IgD-negative memory B cell (primary cell): Measurements from ENCODE around the gene TDRD5. TPM values are rescaled to one million over a fixed set of nuclear protein-coding genes. Genes with fewer than 3 reads are reported as not detected.
A peak's percentile ranks its signal among the peaks of the same experiment; 100 is the strongest.

Source experiments
- H3K27ac Mint-ChIP-seq, 3 donors: one replicate each; pipeline ENCODE4 v1.8.0; 2020 to 2022; ENCODE audit warnings: mild to moderate bottlenecking in 3 of 3, mixed read lengths in 3 of 3, moderate library complexity in 1 of 3
- H3K27me3 Mint-ChIP-seq: one replicate; pipeline ENCODE4 v1.8.0; 2021; ENCODE audit warnings: mixed read lengths
- H3K36me3 Mint-ChIP-seq: one replicate; pipeline ENCODE4 v1.8.0; 2020; ENCODE audit warnings: mild to moderate bottlenecking, mixed read lengths
- H3K4me1 Mint-ChIP-seq, 3 donors: one replicate each; pipeline ENCODE4 v1.8.0; 2020 to 2022; ENCODE audit warnings: mixed read lengths in 3 of 3, mild to moderate bottlenecking in 1 of 3
- H3K4me3 Mint-ChIP-seq, 4 donors: one replicate each; pipeline ENCODE4 v1.8.0; 2020 to 2022; ENCODE audit warnings: mild to moderate bottlenecking in 4 of 4, mixed read lengths in 4 of 4, moderate library complexity in 3 of 4
- H3K9me3 Mint-ChIP-seq, 3 donors: one replicate each; pipeline ENCODE4 v1.8.0; 2020 to 2021; ENCODE audit warnings: mixed read lengths in 3 of 3, mild to moderate bottlenecking in 1 of 3
- polyA plus RNA-seq: library from polyadenylated mRNA; unstranded; fragments of 300-500 nt; fragmentation: Illumina TruSeq; gene quantifications from one replicate; pipeline ENCODE4 v1.2.3, GENCODE V29; 2021

TDRD5 gene
- polyA plus RNA-seq, 1 donor from 2014 or later: not detected

DNA sequence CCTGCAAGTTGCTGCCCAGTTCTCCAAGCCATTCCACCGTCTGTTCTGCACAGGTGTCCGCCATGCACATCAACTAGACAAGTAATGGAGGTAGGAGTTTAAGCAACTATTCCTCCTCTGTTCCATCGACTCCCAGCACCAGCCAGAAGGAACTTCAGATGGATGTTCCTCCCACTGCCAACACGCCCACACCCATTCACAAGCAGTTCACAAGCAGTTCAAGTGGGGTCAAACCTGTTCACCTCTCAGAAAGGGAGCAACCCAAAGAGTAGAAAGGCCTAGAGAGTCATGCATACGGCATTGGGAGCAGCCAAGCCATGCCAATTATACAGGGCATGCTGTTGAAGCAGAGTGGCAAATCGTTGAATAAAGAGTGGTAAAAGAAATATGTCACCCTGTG, 4.3 kb upstream of the TDRD5 start:
- H3K4me3 Mint-ChIP-seq: no peak overlapping the region
- H3K27ac Mint-ChIP-seq: no peak overlapping the region
- H3K9me3 Mint-ChIP-seq: peaks cover 0 to 3% (median 0%) of the 10 kb centered on the region in 3 donors
- H3K4me1 Mint-ChIP-seq: peaks cover 0 to 2% (median 2%) of the 10 kb centered on the region in 3 donors
- H3K36me3 Mint-ChIP-seq: no peaks in the 10 kb centered on the region
- H3K27me3 Mint-ChIP-seq: peaks cover 43% of the 10 kb centered on the region

DNA sequence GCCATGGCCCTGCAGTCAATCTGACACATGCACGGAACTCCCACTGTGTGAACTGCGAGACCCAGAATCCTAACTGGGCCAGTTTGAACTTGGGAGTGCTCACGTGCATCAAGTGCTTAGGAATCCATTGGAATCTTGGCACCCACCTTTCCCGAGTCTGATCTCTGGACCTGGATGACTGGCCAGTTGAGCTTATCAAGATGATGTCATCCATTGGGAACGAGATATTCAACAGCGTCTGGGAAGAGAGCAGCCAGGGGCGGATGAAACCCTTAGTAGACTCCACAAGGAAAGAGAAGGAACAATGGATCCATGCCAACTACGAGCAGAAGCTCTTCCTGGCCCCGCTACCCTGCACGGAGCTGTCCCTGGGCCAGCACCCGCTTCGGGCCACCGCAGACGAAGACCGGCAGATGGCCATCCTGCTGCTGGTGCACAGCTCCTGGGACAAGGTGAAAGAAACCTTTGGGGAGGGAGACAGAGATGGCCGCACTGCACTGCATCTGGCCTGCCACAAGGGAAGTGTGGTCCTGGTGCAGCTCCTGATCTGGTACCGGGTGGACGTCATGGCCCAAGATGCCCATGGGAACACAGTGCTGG, 3.1 kb upstream of the TDRD5 start:
- Mint-ChIP-seq H3K9me3 (peaks cover 0 to 3% (median 0%) of the 10 kb centered on the region in 3 donors), H3K4me1 (peaks cover 0 to 2% (median 2%) of the 10 kb centered on the region in 3 donors), H3K27ac (no peak overlapping the region), H3K36me3 (no peaks in the 10 kb centered on the region), H3K4me3 (peak overlapping the region in 1 of 4 donors; percentile 22), H3K27me3 (peaks cover 47% of the 10 kb centered on the region)

DNA sequence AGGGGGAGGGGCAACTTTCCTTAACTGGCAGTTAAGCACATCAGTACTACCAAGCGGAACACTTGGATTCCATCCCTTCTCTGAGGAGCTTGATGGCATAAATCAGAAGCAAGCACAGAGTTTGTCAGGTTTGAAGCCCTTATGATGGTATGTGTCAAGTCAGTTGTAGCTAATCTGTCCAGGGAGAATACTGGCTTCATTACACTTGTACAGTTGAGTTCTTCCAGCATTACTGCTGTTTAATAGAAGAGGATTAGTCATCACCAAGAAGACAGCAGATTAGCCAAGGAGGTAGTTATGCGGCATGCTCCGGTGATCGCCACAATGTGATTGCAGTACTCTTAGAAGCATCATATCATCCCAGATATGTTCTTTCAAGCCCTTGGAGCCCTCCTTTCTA, 2.1 kb upstream of the TDRD5 start:
- Mint-ChIP-seq H3K9me3 (peaks cover 0 to 3% (median 0%) of the 10 kb centered on the region in 3 donors), H3K27me3 (peaks cover 38% of the 10 kb centered on the region), H3K4me3 (no peak overlapping the region), H3K36me3 (no peaks in the 10 kb centered on the region), H3K27ac (no peak overlapping the region), H3K4me1 (peaks cover 0 to 2% (median 2%) of the 10 kb centered on the region in 3 donors)

DNA sequence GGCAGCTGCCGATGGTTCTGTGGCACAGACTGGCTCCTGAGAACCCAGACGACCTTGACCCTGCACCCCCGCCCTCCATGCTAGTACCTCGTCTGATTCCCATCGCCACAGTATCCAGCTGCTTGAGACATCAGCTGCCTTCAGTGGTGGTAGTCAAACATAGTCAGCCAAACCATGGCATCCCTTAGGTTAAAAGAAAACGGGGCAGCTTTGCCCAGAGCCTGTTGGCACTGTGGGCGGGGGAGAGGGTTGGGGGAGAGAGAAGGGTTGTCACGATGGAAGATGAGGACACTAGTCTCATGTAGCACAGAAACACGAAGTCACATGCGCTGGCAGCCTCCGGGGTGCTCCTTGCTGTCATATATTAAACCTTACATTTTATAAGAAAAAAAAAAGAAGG, 961 bp upstream of the TDRD5 start:
- Mint-ChIP-seq H3K27me3 (peaks cover 36% of the 10 kb centered on the region), H3K9me3 (peaks cover 0 to 3% (median 0%) of the 10 kb centered on the region in 3 donors), H3K36me3 (no peaks in the 10 kb centered on the region), H3K4me1 (peaks cover 0 to 2% (median 2%) of the 10 kb centered on the region in 3 donors), H3K4me3 (no peak overlapping the region), H3K27ac (no peak overlapping the region)

DNA sequence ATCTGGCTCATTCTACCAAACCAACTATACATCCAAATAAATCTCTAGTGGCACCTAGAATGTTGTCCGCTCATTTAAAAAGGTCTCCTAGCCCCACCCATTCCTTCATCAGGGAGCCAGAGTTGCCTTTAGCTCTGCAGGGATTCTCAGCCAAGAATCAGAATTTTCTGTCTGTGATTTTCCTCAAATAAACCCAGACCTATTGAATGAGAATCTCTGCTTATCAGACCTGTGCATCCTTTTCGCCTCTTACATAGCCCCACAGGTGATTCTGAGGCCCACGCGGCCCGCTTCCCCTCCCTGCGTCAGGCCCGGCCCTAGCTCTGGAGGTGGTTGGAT, 410 bp upstream of the TDRD5 start:
- Mint-ChIP-seq H3K9me3 (peaks cover 0 to 3% (median 0%) of the 10 kb centered on the region in 3 donors), H3K36me3 (no peaks in the 10 kb centered on the region), H3K4me3 (no peak overlapping the region), H3K4me1 (peaks cover 0 to 2% (median 0%) of the 10 kb centered on the region in 3 donors), H3K27me3 (peaks cover 34% of the 10 kb centered on the region), H3K27ac (no peak overlapping the region)

DNA sequence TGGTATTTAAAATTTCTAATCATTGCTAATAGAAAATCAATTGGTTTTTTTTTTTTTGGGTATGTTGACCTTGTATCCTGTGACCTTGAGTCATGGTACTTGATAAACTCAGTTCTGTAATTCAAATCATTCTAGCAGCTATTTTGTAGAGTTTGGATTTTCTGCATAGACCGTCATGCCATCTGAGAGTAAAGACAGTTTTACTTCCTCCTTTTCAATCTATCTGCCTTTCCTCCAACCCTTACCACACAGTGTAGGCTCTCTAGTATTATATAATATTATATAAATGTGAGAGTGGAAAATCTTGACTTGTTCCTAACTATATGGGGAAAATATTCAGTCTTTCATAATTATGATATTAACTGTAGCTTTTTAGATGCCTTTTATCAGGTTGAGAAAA, 7.0 kb downstream of the TDRD5 start:
- peaks cover 3% of the 10 kb centered on the region for H3K27me3 Mint-ChIP-seq
- peaks cover 4 to 12% (median 6%) of the 10 kb centered on the region in 3 donors for H3K9me3 Mint-ChIP-seq
- peaks cover 0 to 4% (median 2%) of the 10 kb centered on the region in 3 donors for H3K4me1 Mint-ChIP-seq
- H3K27ac Mint-ChIP-seq: no peak overlapping the region
- H3K36me3 Mint-ChIP-seq: no peaks in the 10 kb centered on the region
- no peak overlapping the region for H3K4me3 Mint-ChIP-seq

DNA sequence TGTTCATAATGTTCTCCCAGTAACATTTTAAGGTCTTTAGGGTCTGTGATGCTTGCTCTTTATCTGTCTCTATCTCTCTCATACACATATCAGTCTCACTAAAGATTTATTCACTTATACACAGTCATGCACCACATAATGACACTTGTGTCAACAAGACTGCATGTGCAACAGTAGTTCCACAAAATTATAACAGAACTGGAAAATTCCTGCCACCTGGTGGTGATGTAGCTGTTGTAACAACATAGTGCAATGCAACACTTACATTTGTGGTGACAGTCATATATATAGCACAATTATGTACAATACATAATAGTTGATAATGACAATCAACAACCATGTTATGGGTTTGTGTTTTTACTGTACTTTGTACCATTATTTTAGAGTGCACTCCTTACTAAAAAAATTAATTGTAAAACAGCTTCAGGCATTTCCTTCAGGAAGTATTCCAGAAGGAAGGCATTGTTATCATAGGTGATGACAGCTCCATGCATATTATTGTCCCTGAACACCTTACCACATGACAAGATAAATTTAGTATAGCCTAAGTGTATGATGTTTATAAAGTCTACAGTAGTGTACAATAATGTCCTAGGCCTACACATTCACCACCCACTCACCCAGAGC, 8.1 kb downstream of the TDRD5 start:
- Mint-ChIP-seq H3K9me3 (peaks cover 4 to 14% (median 12%) of the 10 kb centered on the region in 3 donors), H3K4me3 (no peak overlapping the region), H3K27me3 (peaks cover 3% of the 10 kb centered on the region), H3K27ac (no peak overlapping the region), H3K36me3 (no peaks in the 10 kb centered on the region), H3K4me1 (peaks cover 0 to 4% (median 2%) of the 10 kb centered on the region in 3 donors)

DNA sequence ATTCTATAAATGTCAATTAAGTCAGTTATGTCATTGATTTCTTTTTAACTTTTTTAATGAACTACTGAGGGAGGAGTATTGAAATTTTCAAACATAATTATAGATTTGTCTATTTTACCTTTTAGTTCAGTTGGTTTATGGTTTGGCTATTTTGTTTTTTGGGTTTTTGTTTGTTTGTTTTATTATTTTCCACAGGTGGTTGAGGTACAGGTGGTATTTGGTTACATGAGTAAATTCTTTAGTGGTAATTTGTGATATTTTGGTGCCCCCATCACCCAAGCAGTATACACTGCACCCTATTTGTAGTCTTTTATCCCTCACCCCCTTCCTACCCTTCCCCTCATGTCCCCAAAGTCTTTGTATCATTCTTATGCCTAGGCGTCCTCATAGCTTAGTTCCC, 9.5 kb downstream of the TDRD5 start:
- Mint-ChIP-seq H3K27me3 (no peaks in the 10 kb centered on the region), H3K27ac (no peak overlapping the region), H3K36me3 (no peaks in the 10 kb centered on the region), H3K4me3 (no peak overlapping the region), H3K4me1 (peaks cover 0 to 4% (median 2%) of the 10 kb centered on the region in 3 donors), H3K9me3 (peaks cover 4 to 14% (median 12%) of the 10 kb centered on the region in 3 donors)

DNA sequence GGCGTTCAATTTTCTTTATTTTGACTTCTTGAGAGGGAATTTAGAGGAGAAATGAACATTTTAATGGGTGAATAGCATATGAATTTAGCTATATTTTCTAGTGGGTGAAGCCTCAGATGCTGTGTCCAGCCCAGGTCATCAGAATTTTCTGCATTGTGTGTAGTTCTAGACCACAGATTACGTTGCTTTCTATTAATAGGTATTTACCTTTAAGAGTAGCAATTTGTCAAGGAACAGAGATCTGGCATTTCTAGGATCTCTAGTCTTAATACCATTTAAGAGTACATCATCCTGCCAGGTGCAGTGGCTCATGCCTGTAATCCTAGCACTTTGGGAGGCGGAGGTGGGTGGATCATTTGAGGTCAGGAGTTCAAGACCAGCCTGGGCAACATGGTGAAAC, 20.7 kb downstream of the TDRD5 start:
- Mint-ChIP-seq H3K27me3 (peaks cover 20% of the 10 kb centered on the region), H3K36me3 (no peaks in the 10 kb centered on the region), H3K4me1 (no peaks in the 10 kb centered on the region), H3K9me3 (no peaks in the 10 kb centered on the region), H3K27ac (no peak overlapping the region), H3K4me3 (no peak overlapping the region)

DNA sequence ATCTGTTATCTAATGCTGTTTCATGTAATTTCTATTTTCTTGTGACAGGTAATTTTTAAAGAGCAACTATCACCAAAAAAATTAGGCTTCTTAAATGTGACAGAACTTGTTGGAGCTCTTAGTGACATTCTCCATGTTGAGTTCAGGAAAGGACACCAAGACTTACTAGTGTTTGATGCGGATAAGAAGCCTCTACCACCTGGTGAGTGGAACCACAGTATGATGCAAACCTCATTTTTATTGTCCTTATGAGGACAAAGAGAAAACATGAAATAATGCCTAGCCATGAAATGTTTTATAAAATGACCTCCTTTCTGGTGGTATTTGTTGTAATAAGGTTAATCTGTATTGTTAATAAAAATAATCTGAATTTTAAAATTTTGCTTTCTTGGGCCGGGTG, 39.1 kb downstream of the TDRD5 start:
- H3K4me3 Mint-ChIP-seq: no peak overlapping the region

DNA sequence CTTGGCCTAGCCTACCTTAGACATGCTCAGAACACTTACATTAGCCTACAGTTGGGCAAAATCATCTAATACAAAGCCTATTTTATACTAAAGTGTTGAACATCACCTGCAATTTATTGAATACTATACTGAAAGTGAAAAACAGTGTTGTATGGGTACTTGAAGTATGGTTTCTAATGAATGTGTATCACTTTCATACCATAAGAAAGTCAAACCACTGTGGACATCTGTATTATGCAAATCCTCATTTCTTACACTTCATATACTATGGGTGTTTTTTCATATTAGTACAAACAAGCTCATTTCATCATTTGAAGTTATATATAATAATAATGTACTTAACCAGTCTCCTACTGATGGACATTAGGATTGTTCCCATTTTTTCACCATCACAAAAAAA, 41.2 kb downstream of the TDRD5 start:
- no peaks in the 10 kb centered on the region for H3K4me1 Mint-ChIP-seq
- H3K27me3 Mint-ChIP-seq: peaks cover 1% of the 10 kb centered on the region

More for the DNA sequence above, 39.1 kb downstream of the TDRD5 start:
- no peaks in the 10 kb centered on the region for H3K27me3 Mint-ChIP-seq
- no peaks in the 10 kb centered on the region for H3K36me3 Mint-ChIP-seq
- H3K27ac Mint-ChIP-seq: no peak overlapping the region
- peaks cover 0 to 2% (median 0%) of the 10 kb centered on the region in 3 donors for H3K9me3 Mint-ChIP-seq
- H3K4me1 Mint-ChIP-seq: no peaks in the 10 kb centered on the region

DNA sequence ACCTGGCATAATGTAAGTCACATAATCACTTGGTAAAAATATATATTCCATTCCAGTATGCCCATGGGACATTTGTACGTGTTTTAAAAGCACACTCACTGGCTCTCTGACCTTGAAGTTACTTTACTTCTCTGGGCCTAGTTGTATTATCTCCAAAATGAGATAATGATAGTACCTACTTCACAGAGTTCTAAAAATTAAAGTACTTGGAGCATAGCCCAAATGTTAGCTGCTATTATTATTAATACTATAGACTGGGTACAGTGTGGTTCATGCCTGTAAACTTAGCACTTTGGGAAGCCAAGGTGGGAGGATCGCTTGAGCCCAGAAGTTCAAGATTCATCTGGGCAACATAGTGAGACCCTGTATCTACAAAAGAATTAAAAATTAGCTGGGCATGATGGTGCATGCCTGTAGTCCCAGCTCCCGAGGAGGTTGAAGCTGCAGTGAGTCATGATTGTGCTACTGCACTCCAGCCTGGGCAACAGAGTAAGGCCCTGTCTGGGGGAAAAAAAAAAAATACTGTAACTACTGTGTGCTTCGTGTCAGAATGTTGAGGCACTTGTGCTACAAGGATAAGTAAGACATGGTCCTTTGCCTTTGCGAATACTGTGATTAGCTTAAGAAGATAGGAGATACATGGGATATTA, 45.7 kb downstream of the TDRD5 start:
- no peak overlapping the region for H3K27ac Mint-ChIP-seq
- H3K27me3 Mint-ChIP-seq: peaks cover 1% of the 10 kb centered on the region
- no peaks in the 10 kb centered on the region for H3K36me3 Mint-ChIP-seq
- H3K4me3 Mint-ChIP-seq: no peak overlapping the region
- H3K9me3 Mint-ChIP-seq: peaks cover 0 to 1% (median 0%) of the 10 kb centered on the region in 3 donors
- H3K4me1 Mint-ChIP-seq: no peaks in the 10 kb centered on the region

More for the DNA sequence above, 41.2 kb downstream of the TDRD5 start:
- no peak overlapping the region for H3K4me3 Mint-ChIP-seq
- no peak overlapping the region for H3K27ac Mint-ChIP-seq
- H3K9me3 Mint-ChIP-seq: no peaks in the 10 kb centered on the region
- H3K36me3 Mint-ChIP-seq: no peaks in the 10 kb centered on the region

DNA sequence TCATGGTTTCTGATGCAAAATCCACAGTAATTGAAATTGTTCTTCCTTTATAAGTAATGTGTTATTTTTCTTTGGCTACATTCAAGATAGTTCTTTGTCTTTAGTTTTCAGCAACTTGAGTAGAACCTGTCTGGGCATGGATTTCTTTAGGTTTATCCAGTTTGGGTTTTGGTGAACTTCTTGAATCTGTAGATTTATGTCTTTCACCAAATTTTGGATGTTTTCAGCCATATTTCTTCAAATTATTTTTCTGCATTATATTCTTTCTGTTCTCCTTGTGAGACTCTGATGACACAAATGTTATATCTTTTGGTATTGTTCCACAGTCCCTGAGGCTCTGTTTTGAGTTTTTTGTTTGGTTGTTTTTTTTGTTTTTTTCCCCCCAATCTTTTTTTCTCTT, 69.4 kb downstream of the TDRD5 start:
- no peaks in the 10 kb centered on the region for H3K27me3 Mint-ChIP-seq
- H3K27ac Mint-ChIP-seq: no peak overlapping the region
- no peak overlapping the region for H3K4me3 Mint-ChIP-seq
- peaks cover 0 to 8% (median 6%) of the 10 kb centered on the region in 3 donors for H3K4me1 Mint-ChIP-seq
- H3K36me3 Mint-ChIP-seq: no peaks in the 10 kb centered on the region
- peaks cover 2 to 17% (median 7%) of the 10 kb centered on the region in 3 donors for H3K9me3 Mint-ChIP-seq

DNA sequence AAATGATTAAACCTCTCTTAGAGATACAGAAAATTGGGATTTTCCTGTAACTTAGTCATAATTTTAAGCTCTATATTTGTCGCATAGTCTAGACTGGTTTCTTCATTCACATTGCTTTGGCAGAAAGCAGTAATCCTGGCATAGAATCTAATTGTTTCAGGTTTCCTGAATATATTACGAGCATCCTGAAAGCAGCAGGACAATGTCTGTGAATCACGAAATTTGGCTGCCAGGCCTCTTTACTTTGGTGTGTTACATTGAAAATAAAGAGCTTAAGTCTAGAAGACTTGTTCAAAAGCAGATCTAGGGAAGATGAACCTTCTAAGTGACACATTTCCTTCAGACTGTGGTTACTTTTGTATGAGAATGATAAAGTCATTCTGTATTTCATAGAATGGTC, 72.2 kb downstream of the TDRD5 start:
- Mint-ChIP-seq H3K4me3 (no peak overlapping the region), H3K9me3 (peaks cover 0 to 12% (median 4%) of the 10 kb centered on the region in 3 donors), H3K27ac (no peak overlapping the region), H3K27me3 (no peaks in the 10 kb centered on the region), H3K36me3 (no peaks in the 10 kb centered on the region), H3K4me1 (peaks cover 0 to 5% (median 5%) of the 10 kb centered on the region in 3 donors)

DNA sequence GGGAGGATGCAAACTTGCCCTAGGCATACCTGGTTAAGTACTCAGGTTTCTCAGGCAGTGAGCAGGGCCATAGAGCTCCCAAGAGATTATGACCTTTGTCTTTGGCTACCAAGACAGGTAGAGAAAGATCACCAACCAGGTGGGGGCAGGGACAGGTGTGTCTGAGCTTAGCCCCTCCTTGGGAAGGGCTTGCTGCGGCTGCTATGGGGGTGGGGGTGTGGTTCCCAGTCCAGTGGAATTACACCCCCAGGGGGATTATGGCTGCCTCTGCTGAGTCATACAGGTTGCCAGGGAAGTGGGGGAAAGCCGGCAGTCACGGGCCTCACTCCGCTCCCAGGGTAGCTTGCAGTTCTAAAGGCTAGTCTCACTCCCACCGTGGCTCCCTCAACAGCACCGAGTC, 86.2 kb downstream of the TDRD5 start:
- Mint-ChIP-seq H3K36me3 (no peaks in the 10 kb centered on the region), H3K9me3 (peaks cover 6 to 26% (median 13%) of the 10 kb centered on the region in 3 donors), H3K27me3 (peaks cover 7% of the 10 kb centered on the region), H3K27ac (no peak overlapping the region), H3K4me3 (no peak overlapping the region), H3K4me1 (no peaks in the 10 kb centered on the region)
